ENCODE results near the gene CCL23.

CCL23 gene

GRCh38 chr17:35991075-35991474 lies 26.7 kb downstream of the CCL23 start:
- Histone ChIP-seq H3K9me2 (replicated peaks; ENCODE audit: insufficient read depth, low read length) (no peaks in the 10 kb centered on the region), H3K9me3 (ENCODE audit: insufficient read depth, low read length) (peaks cover 10% of the 10 kb centered on the region; the same call in 1 of the 2 replicates)

GRCh38 chr17:35988164-35988563 lies 29.6 kb downstream of the CCL23 start:
- no peaks in the 10 kb centered on the region for H3F3A ChIP-seq (ENCODE audit: insufficient read depth)
- TF ChIP-seq CTCF (IDR thresholded peaks at IDR 0.05; ENCODE audit: insufficient read depth, low read length, poor library complexity, severe bottlenecking) (no peak), EZH2phosphoT487 (conservative IDR thresholded peaks at IDR 0.05; ENCODE audit: low read length) (no peak)
- peaks cover 10% of the 10 kb centered on the region; the same call in 1 of the 2 replicates for H3K9me3 ChIP-seq (ENCODE audit: insufficient read depth, low read length)
- H3K79me2 ChIP-seq (ENCODE audit: insufficient read depth, low read length): no peaks in the 10 kb centered on the region
- H3K27ac ChIP-seq (ENCODE audit: low read depth, low read length): no peak overlapping the region
- no peak overlapping the region for H3K9ac ChIP-seq (ENCODE audit: low read length)
- H3K9me2 ChIP-seq (replicated peaks; ENCODE audit: insufficient read depth, low read length): no peaks in the 10 kb centered on the region
- H3K27me3 ChIP-seq (ENCODE audit: low read length): no peaks in the 10 kb centered on the region
- no peak overlapping the region for H3K4me2 ChIP-seq (ENCODE audit: low read depth, low read length, poor library complexity, severe bottlenecking)
- no peaks in the 10 kb centered on the region for H4K20me1 ChIP-seq (ENCODE audit: low read depth, low read length)
- no peak overlapping the region for H2AFZ ChIP-seq (ENCODE audit: low read depth, low read length, severe bottlenecking)
- no peaks in the 10 kb centered on the region; the same call in 1 of the 2 replicates for H3K36me3 ChIP-seq (ENCODE audit: low read length)
- no peak overlapping the region for H3K4me3 ChIP-seq (ENCODE audit: insufficient read depth, low read length, poor library complexity, severe bottlenecking)

More at GRCh38 chr17:35991075-35991474, 26.7 kb downstream of the CCL23 start:
- Histone ChIP-seq H3F3A (ENCODE audit: insufficient read depth) (no peaks in the 10 kb centered on the region), H3K9ac (ENCODE audit: low read length) (no peak overlapping the region), H3K36me3 (ENCODE audit: low read length) (no peaks in the 10 kb centered on the region; the same call in 1 of the 2 replicates), H3K27ac (ENCODE audit: low read depth, low read length) (no peak overlapping the region), H3K4me2 (ENCODE audit: low read depth, low read length, poor library complexity, severe bottlenecking) (no peak overlapping the region), H3K4me3 (ENCODE audit: insufficient read depth, low read length, poor library complexity, severe bottlenecking) (no peak overlapping the region), H2AFZ (ENCODE audit: low read depth, low read length, severe bottlenecking) (no peak overlapping the region), H3K27me3 (ENCODE audit: low read length) (no peaks in the 10 kb centered on the region), H4K20me1 (ENCODE audit: low read depth, low read length) (no peaks in the 10 kb centered on the region), H3K79me2 (ENCODE audit: insufficient read depth, low read length) (no peaks in the 10 kb centered on the region)
- no peak for TF ChIP-seq EZH2phosphoT487 (conservative IDR thresholded peaks at IDR 0.05; ENCODE audit: low read length)
- no peak for TF ChIP-seq CTCF (IDR thresholded peaks at IDR 0.05; ENCODE audit: insufficient read depth, low read length, poor library complexity, severe bottlenecking)

- Histone ChIP-seq H3K4me2 (ENCODE audit: low read depth, low read length, poor library complexity, severe bottlenecking) (no peak within 1 kb of the TSS), H3K9me3 (ENCODE audit: insufficient read depth, low read length) (peaks cover 10% of the 10 kb centered on the region; the same call in 1 of the 2 replicates), H3K27me3 (ENCODE audit: low read length) (no peaks in the 10 kb centered on the region), H4K20me1 (ENCODE audit: low read depth, low read length) (no peaks in the 10 kb centered on the region), H3K4me3 (ENCODE audit: insufficient read depth, low read length, poor library complexity, severe bottlenecking) (no peak within 1 kb of the TSS), H3K9ac (ENCODE audit: low read length) (no peak within 1 kb of the TSS), H3K36me3 (ENCODE audit: low read length) (no peaks in the 10 kb centered on the region; the same call in 1 of the 2 replicates), H3K79me2 (ENCODE audit: insufficient read depth, low read length) (no peaks in the 10 kb centered on the region), H3K27ac (ENCODE audit: low read depth, low read length) (no peak within 1 kb of the TSS), H3F3A (ENCODE audit: insufficient read depth) (no peaks in the 10 kb centered on the region), H2AFZ (ENCODE audit: low read depth, low read length, severe bottlenecking) (no peak within 1 kb of the TSS), H3K9me2 (replicated peaks; ENCODE audit: insufficient read depth, low read length) (no peaks in the 10 kb centered on the region)
- no peak for TF ChIP-seq CTCF (IDR thresholded peaks at IDR 0.05; ENCODE audit: insufficient read depth, low read length, poor library complexity, severe bottlenecking)
- no peak for TF ChIP-seq EZH2phosphoT487 (conservative IDR thresholded peaks at IDR 0.05; ENCODE audit: low read length)
Observed at GRCh38 chr17:35986643-35987042, 31.1 kb downstream of the CCL23 start, which contains the start of gene CCL14. Gene CCL14 (minus strand): TSS chr17:35986729. CDS start chr17:35986649, 80 bp downstream.
